NCI-H2227 (cell line): Measurements from ENCODE around the gene RHEBL1.

Experiments
- DNase-seq: peaks from one replicate; lab custom pipeline; 2025; ENCODE audit not compliant: unreplicated experiment; lab: John Stamatoyannopoulos, UW

Gene RHEBL1

DNA sequence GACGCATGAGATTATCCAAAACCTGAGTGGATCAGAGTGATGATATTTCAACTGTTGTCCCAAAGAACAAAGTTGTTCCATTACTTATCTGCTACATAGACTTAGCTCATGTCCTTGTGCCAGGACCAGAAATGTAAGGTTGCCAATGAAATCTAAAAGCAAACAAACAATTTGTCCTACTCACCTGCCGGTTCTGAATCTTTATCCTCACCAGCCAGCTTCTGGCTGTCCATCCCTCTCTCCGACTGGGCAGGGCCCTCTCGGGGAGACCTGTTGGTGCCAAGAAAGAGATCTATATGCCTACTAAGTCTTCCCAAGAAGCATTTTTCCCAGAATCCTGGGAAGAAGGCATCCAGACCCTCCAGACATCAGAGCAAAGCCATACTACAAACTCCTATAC lies 14.7 kb downstream of the RHEBL1 start:
- no peak for DNase-seq

DNA sequence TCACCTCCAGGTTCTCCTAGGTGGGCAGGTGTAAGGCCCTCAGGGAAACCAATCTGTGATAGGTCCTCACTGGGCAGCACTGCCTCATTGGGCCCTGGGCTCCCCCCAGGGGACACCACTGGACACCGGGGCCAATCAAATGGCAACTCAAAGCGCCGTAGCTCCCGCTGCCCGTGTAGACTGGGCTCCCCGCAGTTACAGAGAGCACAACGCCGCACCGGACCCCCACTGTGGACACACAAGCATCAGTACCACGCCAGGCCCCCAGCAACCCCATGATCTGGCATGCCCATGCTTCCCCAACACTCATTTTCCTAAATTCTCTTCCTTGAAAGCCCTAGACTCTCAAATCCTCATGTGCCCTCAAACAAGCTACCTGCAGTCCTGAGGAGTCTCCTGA lies 15.3 kb downstream of the RHEBL1 start:
- no peak for DNase-seq

- DNase-seq, result no peak
These were observed 15.7 kb downstream of the RHEBL1 start for GRCh38 chr12:49054096-49054495.

- DNase-seq, result no peak
These were observed 17.1 kb downstream of the RHEBL1 start for GRCh38 chr12:49052451-49053208.

DNA sequence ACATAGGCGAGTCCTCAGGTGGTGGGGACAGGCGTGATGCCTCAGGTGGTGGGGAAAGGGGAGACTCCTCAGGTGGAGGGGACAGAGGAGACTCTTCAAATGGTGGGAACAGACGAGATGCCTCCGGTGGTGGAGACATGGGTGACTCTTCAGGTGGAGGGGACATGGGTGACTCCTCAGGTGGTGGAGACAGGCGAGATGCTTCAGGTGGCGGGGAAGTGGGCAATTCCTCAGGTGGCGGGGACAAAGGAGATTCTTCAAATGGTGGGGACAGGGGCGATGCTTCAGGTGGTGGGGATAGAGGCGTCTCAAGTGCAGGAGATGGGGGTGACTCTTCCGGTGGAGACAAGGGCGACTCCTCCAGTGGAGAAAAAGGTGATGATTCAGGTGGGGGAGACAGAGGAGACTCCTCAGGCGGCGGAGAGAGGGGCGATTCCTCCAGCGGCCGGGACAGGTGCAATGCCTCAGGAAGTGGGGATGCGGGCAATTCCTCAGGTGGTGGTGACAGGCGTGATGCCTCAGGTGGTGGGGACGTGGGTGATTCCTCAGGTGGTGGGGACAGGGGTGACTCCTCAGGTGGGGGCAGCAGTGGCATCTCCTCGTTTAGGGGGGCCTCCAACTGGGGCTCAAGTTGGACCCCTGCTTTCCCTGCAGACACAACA lies 17.9 kb downstream of the RHEBL1 start:
- no peak for DNase-seq

- no peak for DNase-seq
These were observed 18.4 kb downstream of the RHEBL1 start for GRCh38 chr12:49051373-49051764.

- no peak for DNase-seq
These were observed 19.0 kb downstream of the RHEBL1 start for GRCh38 chr12:49050507-49051372.

GRCh38 chr12:49049566-49050224 lies 20.1 kb downstream of the RHEBL1 start:
- DNase-seq, result no peak

GRCh38 chr12:49048953-49049352 lies 20.8 kb downstream of the RHEBL1 start:
- no peak for DNase-seq

- no peak for DNase-seq
These were observed 23.5 kb downstream of the RHEBL1 start for GRCh38 chr12:49046129-49046895.

DNA sequence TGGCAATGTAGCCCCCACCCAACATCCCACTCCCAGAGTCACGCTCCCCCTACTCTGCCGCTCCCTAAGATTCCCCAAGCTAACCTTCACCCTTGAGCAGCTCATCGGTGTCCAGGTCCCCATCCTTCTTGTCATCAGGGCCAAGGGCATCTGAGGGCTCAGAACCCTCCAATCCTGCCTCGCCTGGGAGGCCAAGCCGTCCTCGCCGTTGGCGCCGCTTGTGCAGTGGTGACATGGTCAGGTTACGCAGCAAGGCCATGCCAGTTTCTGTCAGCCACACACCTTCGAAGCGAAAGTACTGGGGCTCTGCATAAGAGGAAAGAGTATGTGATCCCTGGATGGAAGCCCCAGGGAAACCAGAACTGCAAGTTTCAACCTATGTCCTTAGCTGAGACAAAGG lies 25.1 kb downstream of the RHEBL1 start:
- no peak for DNase-seq

DNA sequence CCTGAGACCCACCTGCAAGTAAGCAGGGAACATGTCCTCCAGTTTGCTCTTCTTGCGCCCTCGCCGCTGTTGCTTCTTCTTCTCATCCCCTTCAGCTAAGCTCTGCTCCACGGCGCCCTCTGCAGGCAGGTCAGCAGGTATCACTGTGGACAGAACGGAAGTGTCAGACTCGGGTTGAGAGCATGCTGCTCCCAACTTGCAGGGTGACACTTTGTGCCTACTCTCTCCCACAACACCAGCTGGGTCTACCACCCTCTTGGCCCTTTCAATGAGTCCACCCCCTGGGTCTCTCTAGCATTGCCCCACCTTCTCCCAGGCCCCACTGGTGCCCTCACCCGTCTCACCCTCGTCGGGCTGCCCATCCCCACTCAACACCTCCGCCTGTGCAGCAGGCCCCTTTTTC lies 25.9 kb downstream of the RHEBL1 start:
- peak; percentile 54 for DNase-seq

DNA sequence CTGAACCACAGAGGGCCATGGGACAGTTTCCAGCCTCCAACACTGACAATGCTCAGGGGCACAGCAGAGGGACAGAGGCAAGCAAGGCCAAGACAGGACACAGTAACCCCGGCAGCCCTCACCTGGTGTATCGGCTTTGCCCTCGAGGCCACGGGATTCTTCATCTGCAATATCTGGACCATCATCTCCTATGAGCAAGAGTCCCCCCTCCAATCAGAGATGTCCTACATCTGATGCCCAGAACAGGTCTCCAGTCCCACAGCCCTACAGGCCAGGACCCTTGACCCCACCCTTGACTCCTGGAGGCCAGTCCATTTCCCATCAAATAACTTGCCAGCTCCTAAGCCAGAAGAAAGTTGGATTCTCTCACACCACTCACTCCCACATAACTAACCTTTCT lies 26.5 kb downstream of the RHEBL1 start:
- no peak for DNase-seq

- DNase-seq, result no peak
These were observed 27.8 kb downstream of the RHEBL1 start for GRCh38 chr12:49041881-49042484.

- no peak for DNase-seq
These were observed 28.5 kb downstream of the RHEBL1 start for GRCh38 chr12:49041036-49041880.

DNA sequence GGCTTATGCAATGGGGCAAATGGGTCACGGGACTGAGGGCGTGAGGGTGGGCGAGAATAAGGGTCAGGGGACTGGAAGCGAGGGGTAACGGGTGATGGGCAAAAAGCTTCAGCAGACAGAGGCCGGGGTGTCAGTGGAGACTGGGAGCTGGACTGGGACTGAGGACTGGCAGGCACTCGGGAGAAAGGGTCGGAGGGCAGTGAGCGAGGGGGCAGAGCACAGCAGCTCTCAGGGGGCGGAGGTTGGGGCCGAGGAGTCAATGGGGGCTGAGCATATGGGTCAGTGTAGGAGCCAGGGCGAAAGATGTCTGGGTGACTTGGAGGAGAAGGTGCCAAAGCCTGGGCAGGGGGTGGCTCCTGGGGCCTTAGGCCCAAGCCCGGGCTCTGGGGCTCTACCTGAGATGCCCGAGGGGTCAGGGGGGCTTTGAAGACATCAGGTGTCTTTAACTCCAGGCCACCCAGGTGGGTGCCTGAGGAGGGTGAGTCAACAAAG lies 29.4 kb downstream of the RHEBL1 start:
- DNase-seq, result no peak

- no peak for DNase-seq
These were observed 30.1 kb downstream of the RHEBL1 start for GRCh38 chr12:49039421-49040363.
